Germinal center (tissue), 1 donor: ENCODE results near the gene ADIPOR2.

ENCODE experiments used
- DNase-seq: peaks from one replicate; pipeline ENCODE4 v3.0.0; 2012; ENCODE audit warnings: mixed read lengths, low spot score

Gene ADIPOR2

DNA sequence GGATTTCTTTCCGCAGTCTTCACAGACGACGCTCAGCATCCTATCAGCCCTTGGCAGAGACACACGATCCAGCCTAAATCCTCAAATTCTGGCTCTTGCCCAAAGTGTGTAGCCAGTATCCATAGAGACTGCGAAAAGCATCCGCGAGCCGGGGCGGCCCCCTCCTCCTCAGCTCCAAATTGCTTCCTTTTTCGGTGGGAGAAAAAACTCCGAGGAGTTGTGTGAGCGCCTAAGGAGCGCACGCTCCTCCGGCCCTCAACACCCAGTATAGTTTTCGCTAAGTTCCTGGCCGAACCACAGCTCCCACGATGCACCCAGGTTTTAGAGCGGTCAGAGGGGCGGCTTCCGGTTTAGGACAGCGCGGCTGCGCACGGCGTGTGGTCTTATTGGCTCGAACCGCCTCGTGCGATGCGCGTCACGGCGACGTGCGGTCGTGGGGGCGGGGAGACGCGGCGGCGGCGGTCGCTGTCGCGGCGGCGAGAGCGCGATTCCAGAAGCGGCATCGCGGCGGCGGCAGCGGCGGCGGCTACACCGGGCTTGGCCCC, at the start of gene ADIPOR2:
Gene ADIPOR2 (plus strand): TSS at position 493 of the 545 bp plus-strand sequence. CDS start 63,274 bp downstream, outside the sequence.
- DNase-seq = peak; percentile 98

DNA sequence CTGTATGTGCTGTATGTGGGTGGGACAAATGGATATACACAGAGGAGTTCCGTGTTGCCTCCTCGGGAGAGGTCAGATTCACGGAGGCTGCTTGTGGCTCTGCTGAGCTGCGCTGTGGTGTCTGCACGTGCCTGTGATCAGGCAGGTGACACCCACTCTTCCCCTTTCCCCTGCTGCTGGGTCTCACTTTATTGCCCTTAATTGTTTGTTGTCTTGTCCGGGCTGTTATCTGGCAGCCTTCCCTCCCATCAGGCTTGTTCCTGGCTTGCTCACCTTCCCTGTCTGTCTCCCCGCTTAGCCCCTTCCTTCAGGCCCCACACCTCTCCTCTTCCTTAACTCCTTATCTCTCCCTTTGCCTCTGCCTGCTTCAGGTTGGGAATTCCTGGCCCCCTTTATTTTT, 48.4 kb upstream of the ADIPOR2 start:
- no peak for DNase-seq

GRCh38 chr12:1643043-1643442, 47.8 kb upstream of the ADIPOR2 start:
- DNase-seq = no peak

DNA sequence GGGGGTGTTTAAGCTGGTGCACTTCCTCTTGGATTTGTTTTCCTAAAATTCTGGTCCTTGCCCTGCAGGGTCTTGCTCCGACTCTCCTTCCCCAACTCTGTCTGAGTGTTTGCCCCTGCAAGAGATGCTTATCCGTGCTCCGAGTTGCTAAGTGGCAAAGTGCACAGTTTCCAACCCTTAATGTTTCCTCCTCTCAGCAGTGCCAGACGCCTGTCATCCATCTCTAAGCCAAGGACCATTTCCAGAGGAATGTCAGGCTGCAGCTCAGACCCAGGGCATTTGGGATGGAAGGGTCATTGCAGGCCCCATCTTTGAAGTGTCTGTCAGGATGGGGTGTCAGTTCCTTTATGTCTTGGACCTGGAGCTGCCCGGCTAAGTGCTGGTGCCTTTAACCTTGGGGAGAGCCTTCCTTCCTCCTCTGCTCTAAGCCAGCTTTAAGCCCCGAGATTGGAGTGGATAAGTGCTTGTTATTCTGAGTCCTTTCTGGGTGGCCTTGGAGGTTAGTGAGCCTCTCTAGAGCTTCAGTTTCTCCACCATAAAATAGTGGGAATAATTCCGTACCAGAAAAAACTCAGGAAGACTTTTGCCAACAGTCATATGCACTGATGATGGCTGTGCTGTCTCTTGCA, 46.9 kb upstream of the ADIPOR2 start:
- no peak for DNase-seq

- no peak for DNase-seq
Measured at GRCh38 chr12:1644534-1645438, 46.1 kb upstream of the ADIPOR2 start.

GRCh38 chr12:1645819-1646218, 45.1 kb upstream of the ADIPOR2 start:
- DNase-seq = no peak

DNA sequence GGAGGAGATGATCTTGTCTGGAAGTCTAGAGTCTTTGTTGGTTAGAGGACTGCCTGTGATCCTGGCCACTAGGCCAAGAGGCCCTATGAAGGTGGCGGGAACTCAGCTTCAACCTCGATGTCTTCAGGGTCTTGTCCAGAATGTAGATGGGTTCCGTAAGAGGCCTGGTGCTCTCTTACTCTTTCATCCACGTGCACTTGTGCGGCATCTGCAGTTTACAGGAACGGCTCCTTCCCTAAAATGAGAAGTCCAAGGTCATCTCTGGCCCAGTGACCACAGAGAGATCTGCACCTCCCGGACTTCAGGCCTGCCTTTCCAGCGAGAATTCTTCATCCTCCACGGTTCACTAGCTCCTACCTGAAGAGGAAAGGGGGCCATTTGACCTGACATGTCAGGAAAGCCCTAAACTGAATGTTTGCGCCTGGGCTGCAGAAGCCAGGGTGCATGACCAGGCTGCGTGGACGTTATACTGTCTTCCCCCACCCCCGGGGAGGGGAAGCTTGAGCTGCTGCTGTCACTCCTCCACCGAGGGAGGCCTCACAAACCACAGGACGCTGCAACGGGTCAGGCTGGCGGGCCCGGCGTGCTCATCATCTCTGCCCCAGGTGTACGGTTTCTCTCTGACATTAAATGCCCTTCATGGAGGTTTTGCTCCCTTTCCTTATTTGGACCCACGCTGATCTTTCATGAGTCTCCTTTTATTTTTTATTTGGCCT, 44.1 kb upstream of the ADIPOR2 start:
- no peak for DNase-seq

GRCh38 chr12:1647285-1647669, 43.6 kb upstream of the ADIPOR2 start:
- DNase-seq = no peak

DNA sequence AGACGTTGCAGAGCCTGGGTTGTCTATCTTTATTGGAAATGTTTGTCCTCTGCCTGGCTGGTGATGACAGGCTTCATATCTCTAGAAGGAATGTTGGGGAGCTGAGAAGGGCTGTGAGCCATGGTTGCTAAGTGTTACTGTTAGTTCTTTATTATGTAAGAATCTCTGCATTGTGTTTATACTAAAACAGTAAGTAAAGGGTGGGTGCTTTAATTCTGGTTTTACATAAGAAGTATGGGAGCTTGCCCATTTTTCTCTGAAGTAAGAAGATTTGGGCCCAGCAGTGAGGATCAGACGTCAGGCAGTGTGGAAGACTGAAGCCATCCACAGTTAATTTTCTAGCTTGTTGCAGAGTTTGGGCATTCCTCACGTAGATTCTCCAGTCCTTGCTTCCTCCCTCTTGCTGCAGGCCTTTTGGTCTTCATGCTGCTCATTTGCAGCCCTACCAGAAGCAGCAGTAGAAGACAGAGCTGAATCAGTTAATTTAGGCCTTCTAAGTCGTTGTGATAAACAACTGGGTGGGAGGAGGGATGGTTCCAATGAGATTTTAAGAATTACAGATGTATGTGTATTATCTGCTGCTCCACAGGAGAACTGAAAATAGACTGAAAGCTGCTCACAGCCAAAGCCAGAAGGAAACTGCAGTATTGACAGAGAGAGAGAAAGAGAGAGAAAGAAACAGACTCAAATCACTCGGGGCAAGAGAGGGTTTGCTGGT, 40.5 kb upstream of the ADIPOR2 start:
- DNase-seq = no peak

GRCh38 chr12:1650978-1651361, 39.9 kb upstream of the ADIPOR2 start:
- no peak for DNase-seq

DNA sequence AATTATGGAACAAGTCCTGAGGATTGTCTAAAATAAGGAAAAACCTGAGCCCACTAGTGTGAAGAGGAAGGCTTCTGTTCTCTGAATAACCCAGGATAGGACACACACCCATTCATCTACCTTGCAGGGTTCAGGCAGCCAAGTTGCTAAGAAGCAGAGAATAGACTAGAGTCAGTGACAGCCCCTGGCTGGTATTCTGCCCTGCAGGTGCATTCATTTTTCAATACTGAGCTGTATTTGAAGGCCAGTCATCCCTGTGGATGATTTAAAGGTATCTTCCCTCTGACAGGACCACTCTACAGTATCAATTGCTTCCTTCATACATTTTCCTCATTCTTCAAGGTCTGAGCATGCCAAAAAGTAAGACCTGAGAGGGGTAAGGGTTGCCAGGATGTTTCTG, 38.9 kb upstream of the ADIPOR2 start:
- no peak for DNase-seq

DNA sequence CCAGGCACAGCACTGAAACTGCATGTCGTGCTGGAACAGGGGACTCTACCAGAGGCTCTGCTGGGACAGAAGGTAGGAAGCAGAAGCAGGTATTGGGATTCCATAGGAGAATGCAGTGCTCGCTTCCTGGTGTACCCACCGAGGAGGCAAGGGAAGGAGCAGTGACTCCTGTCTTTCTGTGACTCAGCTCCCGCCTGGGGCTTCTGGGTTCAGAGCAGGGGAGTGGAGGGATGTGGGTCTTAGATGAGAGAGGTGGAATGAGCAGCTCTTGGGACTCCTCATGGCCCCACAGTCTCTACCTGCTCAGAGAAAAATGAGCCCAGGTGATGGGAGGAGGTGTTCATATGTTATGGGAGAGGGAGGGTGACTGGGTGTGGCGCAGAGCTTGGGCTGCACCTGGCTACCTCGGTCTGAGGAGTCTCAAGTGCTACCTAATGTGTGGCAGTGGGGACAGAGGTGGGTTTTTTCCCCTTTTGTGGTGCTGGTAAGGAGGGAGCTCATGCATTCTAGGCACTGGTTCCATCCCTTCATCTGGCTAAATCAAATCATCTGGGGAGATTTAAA, 35.6 kb upstream of the ADIPOR2 start:
- DNase-seq = no peak

DNA sequence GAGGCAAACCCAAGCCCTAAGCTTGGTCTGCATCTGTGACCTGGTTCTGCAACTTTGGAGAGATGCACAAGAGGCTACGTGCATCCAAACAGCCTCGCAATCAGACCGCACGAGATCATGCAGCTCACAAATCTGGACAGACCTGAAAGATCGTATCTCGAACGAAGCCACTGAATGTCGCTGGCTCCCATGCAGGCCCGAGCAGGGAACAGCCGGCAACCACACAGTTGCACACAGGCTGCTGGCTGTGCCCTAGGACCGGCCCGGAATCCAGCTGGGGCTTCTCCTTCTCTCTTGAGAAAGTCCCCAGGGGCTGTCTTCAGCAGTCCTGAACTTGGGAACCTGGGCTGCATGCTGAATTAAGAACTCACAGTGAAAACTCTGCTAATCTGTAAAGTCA, 34.0 kb upstream of the ADIPOR2 start:
- no peak for DNase-seq

DNA sequence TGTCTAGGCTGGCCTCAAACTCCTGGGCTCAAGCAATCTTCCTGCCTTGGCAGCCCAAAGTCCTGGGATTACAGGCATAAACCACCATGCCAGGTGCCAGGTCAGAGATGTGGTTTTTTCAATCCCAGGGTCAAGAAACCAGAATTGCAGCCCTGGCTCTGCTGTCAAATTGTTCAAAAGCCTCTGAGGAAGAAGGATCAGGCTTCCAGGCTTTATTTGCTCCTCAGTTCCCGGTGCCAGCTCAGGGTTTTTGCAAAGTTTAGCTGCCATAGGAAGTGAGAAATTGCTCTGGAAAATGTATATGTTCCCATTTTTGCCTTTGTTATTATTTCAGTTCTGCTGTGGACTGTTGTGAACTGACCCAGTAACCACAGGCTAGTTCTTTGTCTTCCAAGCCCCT, 33.2 kb upstream of the ADIPOR2 start:
- no peak for DNase-seq

GRCh38 chr12:1660304-1661187, 30.3 kb upstream of the ADIPOR2 start:
- DNase-seq = no peak

DNA sequence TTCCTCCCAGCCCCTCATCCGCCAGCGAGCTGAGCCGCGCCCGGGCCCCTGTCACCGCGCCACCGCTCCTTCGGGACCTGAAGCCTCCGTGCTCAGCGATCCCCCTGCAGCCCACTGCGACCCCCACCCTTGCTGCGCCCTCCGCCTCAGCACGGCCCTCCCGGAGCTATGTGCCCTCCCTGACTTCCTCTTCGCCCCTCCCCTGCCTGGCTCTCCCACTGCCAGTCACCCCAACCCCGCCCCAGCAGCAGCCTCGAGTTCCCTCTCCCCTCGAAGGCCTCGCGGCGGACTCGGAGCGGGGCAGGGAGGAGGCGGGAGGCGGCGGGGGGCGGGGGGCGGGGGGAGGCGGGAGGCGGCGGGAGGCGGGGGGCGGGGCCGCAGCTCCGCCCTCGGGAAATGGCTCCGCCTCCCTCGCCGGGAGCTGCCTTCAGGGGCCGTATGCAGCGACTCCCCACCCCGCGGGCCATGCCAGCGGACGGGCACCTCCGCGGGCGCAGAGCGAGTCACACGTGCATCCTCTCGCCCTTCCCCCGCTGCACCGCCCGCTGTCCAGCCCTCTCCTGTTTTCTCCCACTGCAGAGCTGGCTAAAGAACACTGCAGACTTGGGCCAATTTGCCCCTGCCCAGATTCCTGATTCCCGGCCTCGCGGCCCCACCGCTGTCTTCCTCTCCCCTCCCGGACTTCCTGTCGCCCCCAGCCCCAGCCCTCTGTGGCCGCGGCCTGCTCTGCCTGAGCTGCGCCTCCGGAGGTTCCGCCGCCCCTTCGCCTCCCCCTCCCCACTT, 29.1 kb upstream of the ADIPOR2 start:
- DNase-seq = peak; percentile 86

GRCh38 chr12:1662761-1663439, 28.0 kb upstream of the ADIPOR2 start:
- no peak for DNase-seq

- no peak for DNase-seq
Measured at GRCh38 chr12:1663440-1664132, 27.3 kb upstream of the ADIPOR2 start.

GRCh38 chr12:1665366-1665765, 25.5 kb upstream of the ADIPOR2 start:
- DNase-seq = no peak
